ENCODE results near the gene RNF182. TPM values are rescaled to one million over a fixed set of nuclear protein-coding genes. Genes with fewer than 3 reads are reported as not detected.

The RNF182 gene
- total and polyA plus RNA-seq, 10 of the 15 experiments (the other 5 are each of a cell fraction or from before 2014, with no cell fraction given), result not detected

DNA sequence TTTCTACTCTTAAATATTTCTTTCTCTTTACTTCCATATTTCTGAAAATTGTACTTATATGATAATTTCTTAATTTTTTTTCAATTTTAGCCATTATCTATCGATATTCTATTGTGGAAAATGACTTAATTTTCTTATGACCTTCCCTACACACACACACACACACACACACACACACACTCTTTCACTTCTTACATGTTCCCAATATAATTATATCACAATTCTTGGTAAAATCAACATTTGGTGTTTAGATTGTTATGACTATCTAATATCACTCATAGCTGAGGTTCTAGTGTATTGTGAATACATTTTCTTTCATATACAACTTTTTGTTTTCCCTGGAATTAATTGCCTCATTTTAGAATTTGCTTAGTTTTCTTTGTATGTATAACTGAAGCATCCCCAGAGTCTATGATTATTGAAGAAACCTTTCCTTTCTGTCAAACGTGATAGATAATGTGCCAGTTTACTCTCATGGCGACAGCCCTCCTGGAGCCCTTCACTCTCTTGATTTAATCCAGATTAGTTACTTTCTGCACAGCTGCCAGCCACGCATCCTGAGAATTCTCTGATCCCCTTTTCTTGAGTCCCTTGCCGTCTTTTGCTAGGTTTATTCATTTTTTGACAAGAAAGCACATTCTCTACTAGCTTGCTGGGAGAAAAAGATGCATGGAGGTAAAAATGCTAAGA is 63.4 kb downstream of the RNF182 start:
- Histone ChIP-seq H3K9me3 (replicated peaks; ENCODE audit: control insufficient read depth, insufficient read depth, low read length) (no peaks in the 10 kb centered on the region), H3K4me3 (no peak overlapping the region), H3K27me3 (replicated peaks in 1 of 2; ENCODE audit: control insufficient read depth in 2 of 2, insufficient read depth in 2 of 2, low read length in 1 of 2) (peaks cover 0 to 2% of the 10 kb centered on the region in 2 experiments; a peak in 3 of 4 replicates), H3K79me2 (ENCODE audit: control insufficient read depth, insufficient read depth, low read length) (no peaks in the 10 kb centered on the region), H3K9ac (ENCODE audit: control insufficient read depth, insufficient read depth, low read length) (no peak overlapping the region), H4K20me1 (ENCODE audit: control insufficient read depth, insufficient read depth) (no peaks in the 10 kb centered on the region), H2AFZ (ENCODE audit: control insufficient read depth, low read depth, low read length) (no peak overlapping the region), H3K4me2 (ENCODE audit: control insufficient read depth, insufficient read depth) (no peak overlapping the region), H3K4me1 (ENCODE audit: control insufficient read depth, insufficient read depth, low read length) (no peaks in the 10 kb centered on the region), H3K36me3 (ENCODE audit: control insufficient read depth in 2 of 2, insufficient read depth in 2 of 2, low read length in 1 of 2) (no peaks in the 10 kb centered on the region; a peak in 1 of 4 replicates), H3K27ac (ENCODE audit: control insufficient read depth, insufficient read depth) (no peak overlapping the region)
- no TSS peak for BruUV-seq (replicated peaks)
- ChIA-PET RAD21 (ENCODE audit: unreplicated experiment) (no interaction called here), POLR2A (interaction anchor here (0.6 kb wide), 1 partner anchor 241 kb away, joined by 4 read pairs; no protein-coding TSS in a partner anchor), SMC1A (ENCODE audit: uncharacterized antibody, unreplicated experiment) (interaction anchor here (0.6 to 1.2 kb wide), 3 partner anchors 10 to 121 kb away, joined by 3 to 4 read pairs (median 3); no protein-coding TSS in a partner anchor), CTCF (interaction anchor here (1.1 kb wide), 1 partner anchor 12 kb away, joined by 3 read pairs; no protein-coding TSS in a partner anchor)
- intact Hi-C loops (cut with micrococcal nuclease; ENCODE audit: unreplicated experiment) (no loop called here), in situ Hi-C loops (cut with MboI) (no loop called here)
- WGBS (ENCODE audit: insufficient coverage, insufficient replicate concordance, low lambda C conversion rate, missing lambda C conversion rate), result 0% methylated on average over 5 of the region's 5 CpGs
- ATAC-seq (no peak), FAIRE-seq (no peak), DNase-seq (ENCODE audit: low read depth, low spot score) (no peak)
- TF ChIP-seq CHD1 (IDR thresholded peaks at IDR 0.05; ENCODE audit: low read depth, low read length) (no peak), EED (IDR thresholded peaks at IDR 0.05; ENCODE audit: low read depth) (no peak), ZNF384 (IDR thresholded peaks at IDR 0.05; ENCODE audit: borderline replicate concordance, low read depth, low read length) (no peak), SREBF1 (IDR thresholded peaks at IDR 0.05; ENCODE audit: low read length) (no peak)
- TF ChIP-seq, protein P1, sequence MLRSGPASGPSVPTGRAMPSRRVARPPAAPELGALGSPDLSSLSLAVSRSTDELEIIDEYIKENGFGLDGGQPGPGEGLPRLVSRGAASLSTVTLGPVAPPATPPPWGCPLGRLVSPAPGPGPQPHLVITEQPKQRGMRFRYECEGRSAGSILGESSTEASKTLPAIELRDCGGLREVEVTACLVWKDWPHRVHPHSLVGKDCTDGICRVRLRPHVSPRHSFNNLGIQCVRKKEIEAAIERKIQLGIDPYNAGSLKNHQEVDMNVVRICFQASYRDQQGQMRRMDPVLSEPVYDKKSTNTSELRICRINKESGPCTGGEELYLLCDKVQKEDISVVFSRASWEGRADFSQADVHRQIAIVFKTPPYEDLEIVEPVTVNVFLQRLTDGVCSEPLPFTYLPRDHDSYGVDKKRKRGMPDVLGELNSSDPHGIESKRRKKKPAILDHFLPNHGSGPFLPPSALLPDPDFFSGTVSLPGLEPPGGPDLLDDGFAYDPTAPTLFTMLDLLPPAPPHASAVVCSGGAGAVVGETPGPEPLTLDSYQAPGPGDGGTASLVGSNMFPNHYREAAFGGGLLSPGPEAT (IDR thresholded peaks at IDR 0.05; ENCODE audit: low read depth), result no peak
